ENCODE measurements around the gene SERINC4.
"Not testable (repeated sequence)": the region's sequence is repeated elsewhere in the genome, so short reads cannot be mapped to it uniquely, and the experiment has no call there.

Gene SERINC4

GRCh38 chr15:43762824-43763223, 37.2 kb downstream of the SERINC4 start:
- intact Hi-C loops (cut with micrococcal nuclease), result no loop called here
- H3K27ac Mint-ChIP-seq, result no peak overlapping the region
- no peaks in the 10 kb centered on the region for H3K27me3 Mint-ChIP-seq
- no peaks in the 10 kb centered on the region for H3K9me3 Mint-ChIP-seq
- H3K36me3 Mint-ChIP-seq (ENCODE audit: low read depth), result peaks cover 100% of the 10 kb centered on the region
- H3K4me1 Mint-ChIP-seq (ENCODE audit: low read depth), result no peaks in the 10 kb centered on the region
- no peak overlapping the region for H3K4me3 Mint-ChIP-seq

- intact Hi-C loops (cut with micrococcal nuclease), result no loop called here
- Mint-ChIP-seq H3K36me3 (ENCODE audit: low read depth) (peaks cover 93% of the 10 kb centered on the region), H3K4me3 (no peak overlapping the region), H3K27me3 (no peaks in the 10 kb centered on the region), H3K4me1 (ENCODE audit: low read depth) (peaks cover 27% of the 10 kb centered on the region), H3K27ac (no peak overlapping the region), H3K9me3 (no peaks in the 10 kb centered on the region)
Measured at GRCh38 chr15:43751885-43752284, 48.1 kb downstream of the SERINC4 start.

GRCh38 chr15:43749690-43750345, 50.2 kb downstream of the SERINC4 start:
- Mint-ChIP-seq H3K4me1 (ENCODE audit: low read depth) (peaks cover 32% of the 10 kb centered on the region), H3K27ac (peak overlapping the region; percentile 63), H3K4me3 (peak overlapping the region; percentile 51), H3K36me3 (ENCODE audit: low read depth) (peaks cover 80% of the 10 kb centered on the region), H3K9me3 (no peaks in the 10 kb centered on the region), H3K27me3 (no peaks in the 10 kb centered on the region)
- intact Hi-C loops (cut with micrococcal nuclease), result no loop called here

- H3K27me3 Mint-ChIP-seq, result no peaks in the 10 kb centered on the region
Measured at GRCh38 chr15:43748376-43748775, 51.6 kb downstream of the SERINC4 start.

GRCh38 chr15:43746903-43747309, 53.1 kb downstream of the SERINC4 start:
- H3K9me3 Mint-ChIP-seq; H3K27me3 Mint-ChIP-seq; intact Hi-C loops (cut with micrococcal nuclease): not testable (repeated sequence)
- H3K36me3 Mint-ChIP-seq (ENCODE audit: low read depth), result peaks cover 51% of the 10 kb centered on the region
- peaks cover 35% of the 10 kb centered on the region for H3K4me1 Mint-ChIP-seq (ENCODE audit: low read depth)
- peak overlapping the region; percentile 89 for H3K4me3 Mint-ChIP-seq
- peak overlapping the region; percentile 99 for H3K27ac Mint-ChIP-seq

More at GRCh38 chr15:43748376-43748775, 51.6 kb downstream of the SERINC4 start:
- Mint-ChIP-seq H3K4me3 (peak overlapping the region; percentile 89), H3K36me3 (ENCODE audit: low read depth) (peaks cover 65% of the 10 kb centered on the region), H3K27ac (peak overlapping the region; percentile 99), H3K4me1 (ENCODE audit: low read depth) (peaks cover 39% of the 10 kb centered on the region), H3K9me3 (no peaks in the 10 kb centered on the region)
- intact Hi-C loops (cut with micrococcal nuclease), result no loop called here

GRCh38 chr15:43746245-43746902, 53.6 kb downstream of the SERINC4 start, which contains the start of gene PDIA3:
TSS of gene PDIA3 (plus strand) at chr15:43746438. CDS start at chr15:43746540, 102 bp downstream.
- H3K9me3 Mint-ChIP-seq; H3K27me3 Mint-ChIP-seq; intact Hi-C loops (cut with micrococcal nuclease): not testable (repeated sequence)
- H3K36me3 Mint-ChIP-seq (ENCODE audit: low read depth), result peaks cover 45% of the 10 kb centered on the region
- H3K27ac Mint-ChIP-seq, result peak within 1 kb of the TSS; percentile 99
- H3K4me1 Mint-ChIP-seq (ENCODE audit: low read depth), result peaks cover 31% of the 10 kb centered on the region
- peak within 1 kb of the TSS; percentile 89 for H3K4me3 Mint-ChIP-seq
